ENCODE data around the gene ITGAX.
"Not testable (repeated sequence)": the region's sequence is repeated elsewhere in the genome, so short reads cannot be mapped to it uniquely, and the experiment has no call there.

The ITGAX gene

DNA sequence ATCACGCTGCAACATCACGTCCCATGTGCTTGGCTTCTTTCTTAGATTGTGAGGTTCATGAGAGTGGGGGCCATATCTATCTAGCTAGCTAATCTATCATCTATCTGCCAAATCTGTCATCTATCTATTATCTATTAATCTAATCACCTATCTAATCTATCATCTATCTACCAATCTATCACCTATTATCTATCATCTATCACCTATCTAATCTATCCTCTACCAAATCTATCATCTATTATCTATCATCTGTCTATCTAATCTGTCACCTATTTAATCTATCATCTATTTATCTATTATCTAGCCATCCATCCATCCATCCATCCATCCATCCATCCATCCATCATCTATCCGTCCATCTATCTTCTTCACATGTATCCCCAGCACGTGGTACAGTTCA, 59.0 kb downstream of the ITGAX start:
- H3K4me3 ChIP-seq (ENCODE audit: low read depth, low read length) = no peak overlapping the region
- TF ChIP-seq, protein P1, sequence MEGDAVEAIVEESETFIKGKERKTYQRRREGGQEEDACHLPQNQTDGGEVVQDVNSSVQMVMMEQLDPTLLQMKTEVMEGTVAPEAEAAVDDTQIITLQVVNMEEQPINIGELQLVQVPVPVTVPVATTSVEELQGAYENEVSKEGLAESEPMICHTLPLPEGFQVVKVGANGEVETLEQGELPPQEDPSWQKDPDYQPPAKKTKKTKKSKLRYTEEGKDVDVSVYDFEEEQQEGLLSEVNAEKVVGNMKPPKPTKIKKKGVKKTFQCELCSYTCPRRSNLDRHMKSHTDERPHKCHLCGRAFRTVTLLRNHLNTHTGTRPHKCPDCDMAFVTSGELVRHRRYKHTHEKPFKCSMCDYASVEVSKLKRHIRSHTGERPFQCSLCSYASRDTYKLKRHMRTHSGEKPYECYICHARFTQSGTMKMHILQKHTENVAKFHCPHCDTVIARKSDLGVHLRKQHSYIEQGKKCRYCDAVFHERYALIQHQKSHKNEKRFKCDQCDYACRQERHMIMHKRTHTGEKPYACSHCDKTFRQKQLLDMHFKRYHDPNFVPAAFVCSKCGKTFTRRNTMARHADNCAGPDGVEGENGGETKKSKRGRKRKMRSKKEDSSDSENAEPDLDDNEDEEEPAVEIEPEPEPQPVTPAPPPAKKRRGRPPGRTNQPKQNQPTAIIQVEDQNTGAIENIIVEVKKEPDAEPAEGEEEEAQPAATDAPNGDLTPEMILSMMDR (IDR thresholded peaks at IDR 0.05; ENCODE audit: low read depth, low read length) = no peak
- no peaks in the 10 kb centered on the region for H3K36me3 ChIP-seq
- no peaks in the 10 kb centered on the region for H3K9me3 ChIP-seq
- H3K27me3 ChIP-seq = no peaks in the 10 kb centered on the region
- no peaks in the 10 kb centered on the region for H3K4me1 ChIP-seq
- no peak for DNase-seq

DNA sequence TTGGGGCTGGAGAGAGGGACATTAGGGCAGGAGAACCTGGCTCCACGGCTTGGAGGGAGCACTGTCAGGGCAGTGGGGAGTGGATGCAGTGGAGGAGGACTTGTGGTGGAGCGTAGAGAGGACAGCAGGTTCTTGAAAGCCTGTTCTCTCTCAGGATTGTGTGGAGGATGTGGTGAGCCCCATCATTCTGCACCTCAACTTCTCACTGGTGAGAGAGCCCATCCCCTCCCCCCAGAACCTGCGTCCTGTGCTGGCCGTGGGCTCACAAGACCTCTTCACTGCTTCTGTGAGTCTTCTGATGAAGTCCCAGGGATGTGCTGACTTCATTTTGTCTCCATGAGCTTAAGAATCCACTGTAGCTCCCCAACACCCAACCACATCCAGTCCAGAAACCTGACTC, 59.7 kb downstream of the ITGAX start:
- H3K4me3 ChIP-seq (ENCODE audit: low read depth, low read length) = no peak overlapping the region
- TF ChIP-seq, protein P1 (IDR thresholded peaks at IDR 0.05; ENCODE audit: low read depth, low read length) = no peak
- no peaks in the 10 kb centered on the region for H3K9me3 ChIP-seq
- no peaks in the 10 kb centered on the region for H3K4me1 ChIP-seq
- H3K36me3 ChIP-seq = no peaks in the 10 kb centered on the region
- no peak for DNase-seq
- no peaks in the 10 kb centered on the region for H3K27me3 ChIP-seq

DNA sequence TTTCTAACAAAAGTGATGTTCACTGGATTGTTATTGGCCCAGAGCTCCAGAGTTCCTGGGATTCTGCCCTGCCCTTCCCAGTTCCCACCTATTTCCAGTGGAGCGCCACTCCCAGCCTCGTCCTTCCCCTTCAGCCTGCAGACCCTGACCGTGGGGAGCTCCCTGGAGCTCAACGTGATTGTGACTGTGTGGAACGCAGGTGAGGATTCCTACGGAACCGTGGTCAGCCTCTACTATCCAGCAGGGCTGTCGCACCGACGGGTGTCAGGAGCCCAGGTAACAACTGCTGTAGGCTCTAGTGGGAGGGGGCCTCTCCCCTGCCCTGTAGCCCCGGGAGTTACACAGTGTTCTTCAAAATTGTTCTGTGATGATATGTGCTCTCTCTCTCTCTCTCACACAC, 61.4 kb downstream of the ITGAX start:
- DNase-seq = no peak
- Histone ChIP-seq H3K36me3 (no peaks in the 10 kb centered on the region), H3K4me1 (no peaks in the 10 kb centered on the region), H3K27me3 (no peaks in the 10 kb centered on the region), H3K4me3 (ENCODE audit: low read depth, low read length) (no peak overlapping the region), H3K9me3 (no peaks in the 10 kb centered on the region)
- TF ChIP-seq, protein P1 (IDR thresholded peaks at IDR 0.05; ENCODE audit: low read depth, low read length) = no peak

DNA sequence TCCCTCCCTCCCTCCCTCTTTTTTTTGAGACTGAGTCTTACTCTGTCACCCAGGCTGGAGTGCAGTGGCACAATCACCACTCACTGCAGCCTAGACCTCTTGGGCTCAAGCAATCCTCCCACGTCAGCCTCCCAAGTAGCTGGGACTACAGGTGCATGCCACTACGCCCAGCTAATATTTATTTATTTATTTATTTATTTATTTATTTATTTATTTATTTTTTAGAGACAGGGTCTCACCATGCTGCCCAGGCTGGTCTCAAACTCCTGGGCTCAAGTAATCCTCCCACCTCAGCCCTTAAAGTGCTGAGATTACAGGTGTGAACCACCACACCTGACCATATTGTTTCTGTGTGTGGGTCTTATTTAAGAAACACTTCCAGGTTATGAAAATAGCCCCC, 62.1 kb downstream of the ITGAX start:
- DNase-seq; H3K4me1 ChIP-seq; H3K36me3 ChIP-seq; H3K27me3 ChIP-seq; H3K4me3 ChIP-seq (ENCODE audit: low read depth, low read length); H3K9me3 ChIP-seq: not testable (repeated sequence)

DNA sequence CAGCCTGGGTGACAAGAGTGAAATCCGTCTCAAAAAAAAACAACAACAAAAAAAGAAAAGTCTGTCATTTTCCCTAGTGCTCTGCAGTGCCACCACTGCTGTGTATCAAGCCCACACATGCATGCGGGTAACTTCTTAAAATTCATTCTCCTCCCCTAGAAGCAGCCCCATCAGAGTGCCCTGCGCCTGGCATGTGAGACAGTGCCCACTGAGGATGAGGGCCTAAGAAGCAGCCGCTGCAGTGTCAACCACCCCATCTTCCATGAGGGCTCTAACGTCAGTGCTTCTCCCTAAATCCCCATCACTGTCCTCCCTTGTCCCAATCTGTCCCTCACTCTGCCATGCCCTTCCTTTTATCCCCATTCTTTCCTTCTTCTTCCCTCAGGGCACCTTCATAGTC, 62.9 kb downstream of the ITGAX start:
- H3K4me3 ChIP-seq (ENCODE audit: low read depth, low read length) = no peak overlapping the region
- H3K9me3 ChIP-seq = no peaks in the 10 kb centered on the region
- no peaks in the 10 kb centered on the region for H3K4me1 ChIP-seq
- TF ChIP-seq, protein P1 (IDR thresholded peaks at IDR 0.05; ENCODE audit: low read depth, low read length) = no peak
- no peak for DNase-seq
- H3K27me3 ChIP-seq = no peaks in the 10 kb centered on the region
- H3K36me3 ChIP-seq = no peaks in the 10 kb centered on the region

DNA sequence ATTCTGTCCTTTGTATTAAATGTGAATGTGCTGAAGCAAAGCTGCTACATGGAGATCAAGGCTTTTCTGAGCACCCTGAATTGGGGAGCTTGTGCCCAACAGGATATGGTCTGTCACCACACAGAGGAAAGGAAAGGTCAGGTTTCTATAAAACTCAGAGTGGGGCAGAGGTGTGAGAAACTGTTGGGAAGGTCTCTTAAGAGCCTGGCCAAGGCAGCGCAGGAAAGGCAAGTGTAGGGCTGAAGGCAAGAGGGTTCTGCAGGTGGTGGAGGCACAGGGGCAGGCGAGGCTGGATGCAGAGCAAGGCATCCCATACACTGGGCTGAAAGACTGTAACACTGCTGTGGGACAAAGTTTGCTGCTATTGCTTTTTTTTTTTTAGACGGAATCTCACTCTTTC, 65.1 kb downstream of the ITGAX start:
- Histone ChIP-seq H3K4me1 (no peaks in the 10 kb centered on the region), H3K36me3 (no peaks in the 10 kb centered on the region), H3K9me3 (no peaks in the 10 kb centered on the region), H3K4me3 (ENCODE audit: low read depth, low read length) (no peak overlapping the region), H3K27me3 (no peaks in the 10 kb centered on the region)
- TF ChIP-seq, protein P1 (IDR thresholded peaks at IDR 0.05; ENCODE audit: low read depth, low read length) = no peak
- no peak for DNase-seq

DNA sequence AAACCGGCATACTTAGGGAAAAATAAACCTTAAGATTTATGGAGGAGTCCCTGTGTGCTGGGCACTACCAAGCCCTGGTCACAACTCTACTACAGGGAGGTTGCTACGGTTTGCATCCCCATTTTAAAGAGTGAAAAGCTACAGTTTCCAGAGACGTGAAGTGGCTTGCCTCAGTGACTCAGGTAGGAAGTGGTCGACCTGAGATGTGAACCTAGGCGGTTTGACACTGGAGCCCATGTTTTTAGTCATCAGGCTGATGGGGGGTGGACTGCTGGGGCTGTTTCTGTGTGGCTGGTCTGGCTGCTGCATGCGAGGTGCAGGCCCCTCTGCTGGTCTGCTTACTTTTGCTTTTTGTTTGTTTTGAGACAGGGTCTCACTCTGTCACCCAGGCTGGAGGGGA, 66.6 kb downstream of the ITGAX start:
- H3K9me3 ChIP-seq = no peaks in the 10 kb centered on the region
- TF ChIP-seq, protein P1 (IDR thresholded peaks at IDR 0.05; ENCODE audit: low read depth, low read length) = no peak
- H3K36me3 ChIP-seq = no peaks in the 10 kb centered on the region
- H3K4me3 ChIP-seq (ENCODE audit: low read depth, low read length) = no peak overlapping the region
- no peaks in the 10 kb centered on the region for H3K27me3 ChIP-seq
- no peaks in the 10 kb centered on the region for H3K4me1 ChIP-seq
- DNase-seq = no peak

Data from BE2C (cell line).